H1 (cell line): Measurements from ENCODE around the gene NPFF.

Experiments used
- ATF2 ChIP-seq: IDR thresholded peaks from 2 replicates; pipeline ENCODE4 v1.6.1; 2012; ENCODE audit warnings: low read length, inconsistent platforms
- EGR1 ChIP-seq: IDR thresholded peaks from 2 replicates; pipeline ENCODE4 v1.6.1; 2011; ENCODE audit warnings: low read depth, low read length, borderline replicate concordance
- EP300 ChIP-seq, 2 experiments: IDR thresholded peaks; 1 replicate in 1 of 2; 2 replicates in 1 of 2; pipeline ENCODE4 v1.6.1; 2011 to 2012; ENCODE audit warnings: low read depth in 2 of 2, low read length in 2 of 2, mild to moderate bottlenecking in 2 of 2, borderline replicate concordance in 1 of 2, inconsistent platforms in 1 of 2, moderate library complexity in 1 of 2
- EZH2 ChIP-seq: fragments of 200-600 bp; sonication (generic); IDR thresholded peaks from 2 replicates; pipeline ENCODE4 v1.7.1; 2012; ENCODE audit warnings: low read depth, mild to moderate bottlenecking, moderate library complexity, low read length, inconsistent platforms; ENCODE audit not compliant: severe bottlenecking
- MAFK ChIP-seq: IDR thresholded peaks from 2 replicates; pipeline ENCODE4 v1.6.1; 2012; ENCODE audit warnings: low read depth, mild to moderate bottlenecking, improper control_type of control experiment, low read length
- PHF8 ChIP-seq: fragments of 200-600 bp; sonication (generic); conservative IDR thresholded peaks from 2 replicates; pipeline ENCODE4 v1.7.1; 2012; ENCODE audit warnings: low read depth, mild to moderate bottlenecking, inconsistent platforms, low read length, moderate library complexity
- POLR2A ChIP-seq, 2 experiments: IDR thresholded peaks; 1 replicate in 1 of 2; 2 replicates in 1 of 2; pipeline ENCODE4 v1.6.1; 2011; ENCODE audit warnings: low read depth in 2 of 2, low read length in 2 of 2, mild to moderate bottlenecking in 2 of 2; ENCODE audit errors: control extremely low read depth in 1 of 2
- POLR2AphosphoS5 ChIP-seq: IDR thresholded peaks from 2 replicates; pipeline ENCODE4 v1.6.1; 2011; ENCODE audit warnings: low read depth, low read length
- SP1 ChIP-seq: IDR thresholded peaks from 2 replicates; pipeline ENCODE4 v1.6.1; 2011; ENCODE audit warnings: low read depth, low read length
- SP4 ChIP-seq: IDR thresholded peaks from 2 replicates; pipeline ENCODE4 v1.6.1; 2012; ENCODE audit warnings: low read length, inconsistent platforms
- TEAD4 ChIP-seq: IDR thresholded peaks from 2 replicates; pipeline ENCODE4 v1.6.1; 2012; ENCODE audit warnings: low read depth, low read length, inconsistent platforms, mixed read lengths
- YY1 ChIP-seq: IDR thresholded peaks from 2 replicates; pipeline ENCODE4 v1.6.1; 2011; ENCODE audit warnings: low read depth, mild to moderate bottlenecking, low read length
- ZNF274 ChIP-seq: IDR thresholded peaks from 2 replicates; pipeline ENCODE4 v1.7.0; 2012; ENCODE audit warnings: low read length, borderline replicate concordance; ENCODE audit errors: extremely low read depth
- TF ChIP-seq, protein P1 (sequence below), 3 experiments: IDR thresholded peaks; 1 replicate in 2 of 3; 2 replicates in 1 of 3; pipeline versions ENCODE4 v1.5.1 to v1.6.1; 2011; ENCODE audit warnings: low read length in 3 of 3, mild to moderate bottlenecking in 3 of 3, inconsistent platforms in 2 of 3, low read depth in 1 of 3, moderate library complexity in 1 of 3; ENCODE audit not compliant: insufficient read depth in 1 of 3; ENCODE audit errors: control extremely low read depth in 1 of 3

DNA sequence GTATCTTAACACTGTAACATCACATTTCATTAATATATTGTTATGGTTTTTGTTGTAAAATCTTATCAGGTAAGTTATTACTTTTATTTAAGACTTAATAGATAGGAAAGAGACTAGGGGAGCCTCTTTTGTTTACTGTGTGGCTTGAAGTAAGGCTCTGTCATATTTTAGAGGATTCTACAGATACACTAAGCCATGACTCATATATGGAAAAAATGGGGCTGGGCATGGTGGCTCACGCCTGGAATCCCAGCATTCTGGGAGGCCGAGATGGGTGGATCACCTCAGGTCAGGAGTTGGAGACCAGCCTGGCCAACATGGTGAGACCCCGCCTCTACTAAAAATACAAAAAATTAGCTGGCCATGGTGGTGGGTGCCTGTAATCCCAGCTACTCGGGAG, 23.6 kb upstream of the NPFF start:
- no peak for TF ChIP-seq ZNF274
- TF ChIP-seq EZH2, result no peak
- no peak for TF ChIP-seq YY1
- TF ChIP-seq POLR2A (IDR thresholded peaks at IDR 0.05; ENCODE audit: control extremely low read depth in 1 of 2, low read depth in 2 of 2, low read length in 2 of 2), result no peak
- TF ChIP-seq, protein P1, sequence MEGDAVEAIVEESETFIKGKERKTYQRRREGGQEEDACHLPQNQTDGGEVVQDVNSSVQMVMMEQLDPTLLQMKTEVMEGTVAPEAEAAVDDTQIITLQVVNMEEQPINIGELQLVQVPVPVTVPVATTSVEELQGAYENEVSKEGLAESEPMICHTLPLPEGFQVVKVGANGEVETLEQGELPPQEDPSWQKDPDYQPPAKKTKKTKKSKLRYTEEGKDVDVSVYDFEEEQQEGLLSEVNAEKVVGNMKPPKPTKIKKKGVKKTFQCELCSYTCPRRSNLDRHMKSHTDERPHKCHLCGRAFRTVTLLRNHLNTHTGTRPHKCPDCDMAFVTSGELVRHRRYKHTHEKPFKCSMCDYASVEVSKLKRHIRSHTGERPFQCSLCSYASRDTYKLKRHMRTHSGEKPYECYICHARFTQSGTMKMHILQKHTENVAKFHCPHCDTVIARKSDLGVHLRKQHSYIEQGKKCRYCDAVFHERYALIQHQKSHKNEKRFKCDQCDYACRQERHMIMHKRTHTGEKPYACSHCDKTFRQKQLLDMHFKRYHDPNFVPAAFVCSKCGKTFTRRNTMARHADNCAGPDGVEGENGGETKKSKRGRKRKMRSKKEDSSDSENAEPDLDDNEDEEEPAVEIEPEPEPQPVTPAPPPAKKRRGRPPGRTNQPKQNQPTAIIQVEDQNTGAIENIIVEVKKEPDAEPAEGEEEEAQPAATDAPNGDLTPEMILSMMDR (IDR thresholded peaks at IDR 0.05; ENCODE audit: control extremely low read depth in 1 of 3, insufficient read depth in 1 of 3, low read depth in 1 of 3, low read length in 3 of 3), result no peak
- no peak for TF ChIP-seq SP1
- no peak for TF ChIP-seq POLR2AphosphoS5
- TF ChIP-seq EGR1, result no peak
- TF ChIP-seq SP4, result no peak
- no peak for TF ChIP-seq ATF2
- TF ChIP-seq TEAD4, result no peak
- TF ChIP-seq PHF8, result no peak
- no peak for TF ChIP-seq EP300 (IDR thresholded peaks at IDR 0.05; ENCODE audit: borderline replicate concordance in 1 of 2, low read depth in 2 of 2, low read length in 2 of 2)
- no peak for TF ChIP-seq MAFK
